ENCODE data around the gene INPP1.

DNA sequence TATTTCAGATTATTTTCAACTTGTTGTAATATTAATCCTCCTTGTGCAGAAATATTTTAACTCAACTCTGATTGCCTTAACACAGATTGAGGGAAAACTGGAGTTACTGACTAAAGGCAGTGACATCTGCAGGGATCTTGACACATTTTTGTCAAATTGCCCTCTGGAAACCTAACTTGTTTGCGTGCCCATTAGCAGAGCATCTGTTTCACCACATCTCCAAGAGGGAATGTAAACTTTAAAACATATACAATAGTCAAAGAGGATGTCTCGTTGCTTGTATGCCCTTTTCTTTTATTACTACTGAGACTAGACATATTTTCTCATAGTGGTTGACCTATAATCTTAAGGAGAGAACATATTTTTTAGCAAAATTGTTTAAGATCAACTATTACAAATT lies 14.2 kb downstream of the INPP1 start:
- TF ChIP-seq, protein P1, sequence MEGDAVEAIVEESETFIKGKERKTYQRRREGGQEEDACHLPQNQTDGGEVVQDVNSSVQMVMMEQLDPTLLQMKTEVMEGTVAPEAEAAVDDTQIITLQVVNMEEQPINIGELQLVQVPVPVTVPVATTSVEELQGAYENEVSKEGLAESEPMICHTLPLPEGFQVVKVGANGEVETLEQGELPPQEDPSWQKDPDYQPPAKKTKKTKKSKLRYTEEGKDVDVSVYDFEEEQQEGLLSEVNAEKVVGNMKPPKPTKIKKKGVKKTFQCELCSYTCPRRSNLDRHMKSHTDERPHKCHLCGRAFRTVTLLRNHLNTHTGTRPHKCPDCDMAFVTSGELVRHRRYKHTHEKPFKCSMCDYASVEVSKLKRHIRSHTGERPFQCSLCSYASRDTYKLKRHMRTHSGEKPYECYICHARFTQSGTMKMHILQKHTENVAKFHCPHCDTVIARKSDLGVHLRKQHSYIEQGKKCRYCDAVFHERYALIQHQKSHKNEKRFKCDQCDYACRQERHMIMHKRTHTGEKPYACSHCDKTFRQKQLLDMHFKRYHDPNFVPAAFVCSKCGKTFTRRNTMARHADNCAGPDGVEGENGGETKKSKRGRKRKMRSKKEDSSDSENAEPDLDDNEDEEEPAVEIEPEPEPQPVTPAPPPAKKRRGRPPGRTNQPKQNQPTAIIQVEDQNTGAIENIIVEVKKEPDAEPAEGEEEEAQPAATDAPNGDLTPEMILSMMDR (IDR thresholded peaks at IDR 0.05): no peak
- no peak for TF ChIP-seq POLR2AphosphoS5 (IDR thresholded peaks at IDR 0.05)
